ENCODE data around the gene RICTOR.
"Not testable (repeated sequence)": the region's sequence is repeated elsewhere in the genome, so short reads cannot be mapped to it uniquely, and the experiment has no call there.

RICTOR gene

DNA sequence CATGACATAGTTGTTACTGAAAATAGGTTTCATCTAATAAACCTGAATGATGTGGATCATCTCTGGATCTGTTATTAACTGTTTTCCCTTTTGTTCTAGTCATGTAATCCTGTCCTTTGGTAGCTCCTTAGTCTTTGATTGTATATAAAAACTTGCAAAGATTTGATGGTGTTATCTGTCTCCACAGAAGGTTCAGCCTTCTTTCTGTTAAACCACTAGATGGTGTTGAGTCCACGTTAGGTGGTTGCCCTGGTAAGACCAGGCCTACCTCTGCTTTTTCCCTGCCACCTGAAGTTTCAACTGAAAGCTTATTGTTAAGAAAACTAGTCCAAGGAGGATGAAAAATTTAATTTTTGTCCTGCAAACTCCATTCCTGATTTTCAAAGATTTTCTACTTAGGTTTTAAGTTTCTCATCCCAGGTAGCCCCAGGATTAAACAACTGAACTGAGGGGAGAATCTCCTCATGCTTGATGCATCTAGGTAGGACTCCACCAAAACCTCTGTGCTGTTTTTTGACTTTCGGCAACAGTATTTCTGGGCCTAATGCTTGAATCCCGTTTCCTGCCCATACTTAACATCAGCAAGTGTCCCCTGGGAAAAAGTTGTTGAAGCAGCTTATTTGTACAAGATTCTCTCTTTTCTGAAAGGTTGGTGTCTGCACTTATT is 68.5 kb downstream of the RICTOR start:
- DNase-seq: no peak

DNA sequence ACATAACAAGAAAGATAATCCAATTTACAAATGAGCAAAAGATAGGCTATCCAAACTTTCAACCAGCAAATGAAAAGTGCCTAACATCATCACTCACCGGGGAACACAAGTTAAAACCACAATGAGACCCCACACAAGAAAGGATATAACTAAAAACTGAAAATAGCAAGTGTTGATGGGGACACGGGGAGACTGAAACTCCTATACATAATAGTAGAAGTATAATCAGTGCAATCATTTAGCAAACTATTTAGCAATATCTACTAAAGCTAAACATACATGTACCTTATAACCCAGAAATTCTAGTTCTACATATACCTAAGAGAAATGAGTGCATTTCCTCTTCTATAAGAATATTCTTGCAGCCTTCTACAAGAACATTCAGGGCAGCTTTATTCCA is 72.5 kb downstream of the RICTOR start:
- DNase-seq: no peak

DNA sequence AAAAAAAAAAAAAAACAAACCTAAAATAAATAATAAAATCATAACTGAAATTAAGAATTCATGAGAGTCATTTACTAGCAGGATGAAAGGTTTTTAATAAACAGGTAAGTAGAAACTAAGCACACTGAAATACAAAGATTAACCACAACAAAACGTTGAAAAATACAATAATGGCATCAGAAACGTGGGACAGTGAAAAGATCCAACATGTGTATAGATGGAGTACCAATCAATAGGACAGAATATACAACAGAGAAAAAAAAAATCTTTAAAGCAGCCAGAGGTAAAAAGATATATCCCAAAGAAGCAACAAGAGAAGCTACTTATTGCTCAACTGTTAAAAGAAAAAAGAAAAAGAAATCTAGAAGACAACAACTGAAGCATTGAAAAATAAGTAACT is 75.2 kb downstream of the RICTOR start:
- no peak for DNase-seq

DNA sequence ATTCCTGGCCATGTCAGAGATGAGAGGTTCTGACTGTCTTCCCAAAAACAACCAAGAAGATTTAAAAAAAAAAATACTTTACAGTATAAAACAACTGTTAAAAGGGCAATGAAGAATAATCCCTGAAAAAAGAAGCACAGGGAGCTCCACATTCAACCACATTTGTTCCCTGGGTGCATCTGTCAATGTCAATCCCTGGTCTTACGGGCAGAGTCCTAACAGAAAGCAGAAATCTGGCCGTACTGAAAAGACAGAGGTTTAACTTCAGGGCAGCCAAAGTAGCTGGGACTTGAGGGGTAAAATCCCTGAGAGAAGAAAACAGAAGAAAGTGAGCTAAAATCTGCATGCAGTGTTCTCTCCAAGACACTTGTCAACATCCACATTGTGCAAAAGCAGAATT is 76.6 kb downstream of the RICTOR start:
- no peak for DNase-seq

DNA sequence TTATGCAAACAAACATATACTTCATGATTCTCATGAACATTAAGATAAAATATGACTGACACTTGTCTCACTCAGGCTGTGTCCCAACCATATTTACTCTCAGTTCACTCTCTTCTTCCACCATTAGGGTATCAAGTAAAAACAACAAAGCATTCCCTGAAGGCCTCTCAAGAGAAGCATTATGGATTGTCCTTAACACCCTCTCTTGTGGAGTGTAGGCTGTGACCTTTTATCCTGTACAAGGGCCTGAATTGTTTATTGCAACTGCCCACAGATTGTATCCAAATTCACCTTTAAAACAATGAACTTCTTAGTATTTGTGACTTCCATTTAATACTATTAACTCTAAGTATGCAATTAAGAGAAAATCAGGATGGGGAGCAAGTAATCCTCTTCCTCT is 78.1 kb downstream of the RICTOR start:
- no peak for DNase-seq

DNA sequence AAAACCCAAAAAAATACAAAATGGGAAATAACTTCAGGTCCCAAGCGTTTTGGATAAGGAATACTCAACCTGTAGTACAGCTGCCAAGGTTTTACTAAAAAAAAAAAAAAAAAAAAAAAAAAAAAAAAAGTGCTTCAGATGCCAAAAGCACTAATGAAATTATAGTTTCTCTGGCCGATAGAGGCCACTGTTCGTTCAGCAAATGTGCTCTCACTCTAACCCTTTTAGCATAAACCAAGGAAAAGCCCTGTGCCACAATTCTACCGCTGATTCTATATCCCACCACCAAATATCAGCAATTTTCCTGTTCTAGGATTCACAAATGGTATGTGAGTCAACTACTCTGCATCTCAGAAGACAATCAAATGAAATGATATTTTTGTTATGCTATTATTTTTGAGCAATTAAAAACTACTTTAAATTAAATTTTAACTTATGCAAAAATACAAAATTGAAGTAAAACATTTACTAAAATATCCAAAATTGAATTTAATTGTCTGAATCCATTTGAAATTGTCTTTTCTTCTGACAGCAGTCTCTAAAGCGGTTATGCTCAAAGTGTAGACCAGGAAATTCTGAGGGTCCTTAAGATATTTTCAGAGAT is 79.8 kb downstream of the RICTOR start:
- peak; percentile 46 for DNase-seq

DNA sequence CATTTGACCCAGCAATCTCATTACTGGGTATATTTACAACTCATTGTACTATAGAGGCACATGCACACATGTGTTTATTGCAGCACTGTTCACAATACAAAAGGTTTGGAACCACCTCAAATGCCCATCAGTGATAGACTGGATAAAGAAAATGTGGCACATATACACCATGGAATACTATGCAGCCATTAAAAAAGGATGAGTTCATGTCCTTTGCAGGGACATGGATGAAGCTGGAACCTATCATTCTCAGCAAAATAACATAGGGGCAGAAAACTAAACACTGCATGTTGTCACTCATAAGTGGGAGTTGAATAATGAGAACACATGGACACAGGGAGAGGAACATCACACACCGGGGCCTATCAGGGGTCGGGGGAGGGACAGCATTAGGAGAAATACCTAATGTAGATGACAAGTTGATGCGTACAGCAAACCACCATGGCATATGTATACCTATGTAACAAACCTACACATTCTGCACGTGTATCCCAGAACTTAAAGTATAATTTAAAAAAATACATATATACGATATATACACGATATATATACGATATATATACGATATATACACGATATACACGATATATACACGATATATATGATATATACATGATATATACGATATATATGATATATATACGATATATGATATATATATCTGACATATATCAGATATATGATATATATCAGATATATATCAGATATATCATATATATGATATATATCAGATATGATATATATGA is 84.1 kb downstream of the RICTOR start:
- DNase-seq: not testable (repeated sequence)

DNA sequence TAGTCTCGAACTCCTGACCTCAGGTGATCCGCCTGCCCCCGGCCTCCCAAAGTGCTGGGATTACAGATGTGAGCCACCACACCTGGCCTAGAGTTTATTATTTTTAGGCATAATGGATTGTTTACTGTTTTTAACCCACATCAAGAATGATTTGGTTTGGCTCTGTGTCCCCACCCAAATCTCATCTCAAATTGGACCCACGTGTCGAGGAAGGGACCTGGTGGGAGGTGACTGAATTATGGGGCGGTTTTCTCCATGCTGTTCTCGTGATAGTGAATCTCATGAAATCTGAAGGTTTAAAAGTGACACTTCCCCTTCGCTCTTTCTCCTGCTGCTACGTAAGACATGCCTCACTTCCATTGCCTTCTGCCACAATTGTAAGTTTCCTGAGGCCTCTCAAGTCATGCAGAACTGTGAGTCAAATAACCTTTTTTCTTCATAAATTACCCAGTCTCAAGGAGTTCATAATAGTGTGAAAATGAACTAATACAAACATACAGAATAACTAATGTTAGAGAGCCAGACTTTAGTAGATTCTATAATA is 88.2 kb downstream of the RICTOR start:
- DNase-seq: no peak

DNA sequence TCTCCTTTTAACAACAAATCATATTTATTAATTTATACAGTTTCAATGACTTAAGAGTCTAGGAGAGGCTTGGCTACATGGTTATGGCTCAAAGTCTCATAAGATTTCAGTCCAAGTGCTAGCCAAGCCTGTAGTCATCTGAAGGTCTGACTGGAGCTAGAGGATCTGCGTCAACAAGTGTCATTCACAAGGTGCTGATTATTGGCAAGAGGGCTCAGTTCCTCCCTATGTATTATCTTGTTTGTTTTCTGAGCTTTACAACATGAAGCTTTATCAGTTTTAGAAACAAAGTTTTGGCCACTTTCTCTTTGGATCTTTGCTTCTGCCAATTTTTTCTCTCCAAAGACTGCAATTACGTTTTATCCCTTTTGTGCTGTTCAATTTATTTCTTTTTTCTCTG is 94.7 kb downstream of the RICTOR start:
- DNase-seq: no peak

DNA sequence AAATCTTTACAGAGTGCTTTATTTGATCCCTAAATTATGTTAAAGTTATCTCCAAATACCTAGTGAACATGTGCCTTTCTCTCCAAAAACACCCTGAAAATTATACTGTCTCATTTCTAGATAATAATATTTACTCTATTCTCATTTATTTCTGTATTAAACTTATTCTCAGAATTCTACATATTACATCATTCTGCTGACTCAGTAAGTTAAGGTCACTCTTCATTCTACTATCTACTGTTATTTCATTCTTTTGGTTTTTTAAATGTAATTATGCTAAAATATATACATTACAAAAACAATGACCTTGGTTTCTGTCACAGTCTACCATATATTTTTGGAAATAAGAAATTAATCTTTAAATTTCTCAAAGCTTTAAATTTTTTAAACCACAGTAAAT is 96.2 kb downstream of the RICTOR start:
- DNase-seq: no peak

DNA sequence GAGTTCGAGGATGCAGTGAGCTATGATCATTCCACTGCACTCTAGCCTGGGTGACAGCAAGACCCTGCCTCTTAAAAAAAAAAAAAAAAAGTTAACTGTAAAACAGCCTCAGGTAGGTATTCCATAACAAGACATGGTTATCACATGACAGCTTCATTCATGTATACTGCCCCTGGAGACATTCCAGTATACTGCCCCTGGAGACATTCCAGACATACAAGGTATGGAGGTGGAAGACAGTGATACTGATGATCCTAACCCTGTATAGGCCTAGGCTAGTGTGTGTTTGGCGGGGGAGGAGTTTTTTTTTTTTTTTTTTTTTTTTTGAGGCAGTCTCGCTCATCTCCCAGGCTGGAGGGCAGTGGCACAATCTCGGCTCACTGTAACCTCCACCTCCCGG is 105.5 kb downstream of the RICTOR start:
- DNase-seq: no peak

DNA sequence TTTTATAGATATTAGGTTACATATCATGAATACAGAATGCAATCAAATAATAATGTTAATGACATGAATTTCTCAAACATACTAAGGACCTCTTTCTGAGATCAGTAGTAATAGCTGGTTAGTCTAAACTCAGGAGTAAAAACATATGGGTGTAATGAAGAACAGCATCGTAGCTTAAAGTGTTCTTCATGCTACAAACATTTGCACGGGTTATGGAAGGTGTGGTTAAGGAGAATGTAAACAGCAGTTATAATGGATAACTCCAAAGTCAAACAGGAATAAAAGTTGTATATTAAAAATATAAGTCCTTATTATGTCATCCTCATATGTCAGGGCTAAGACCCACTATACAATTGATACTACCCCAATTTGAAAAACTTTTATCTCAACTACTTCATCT is 112.5 kb downstream of the RICTOR start:
- no peak for DNase-seq

DNA sequence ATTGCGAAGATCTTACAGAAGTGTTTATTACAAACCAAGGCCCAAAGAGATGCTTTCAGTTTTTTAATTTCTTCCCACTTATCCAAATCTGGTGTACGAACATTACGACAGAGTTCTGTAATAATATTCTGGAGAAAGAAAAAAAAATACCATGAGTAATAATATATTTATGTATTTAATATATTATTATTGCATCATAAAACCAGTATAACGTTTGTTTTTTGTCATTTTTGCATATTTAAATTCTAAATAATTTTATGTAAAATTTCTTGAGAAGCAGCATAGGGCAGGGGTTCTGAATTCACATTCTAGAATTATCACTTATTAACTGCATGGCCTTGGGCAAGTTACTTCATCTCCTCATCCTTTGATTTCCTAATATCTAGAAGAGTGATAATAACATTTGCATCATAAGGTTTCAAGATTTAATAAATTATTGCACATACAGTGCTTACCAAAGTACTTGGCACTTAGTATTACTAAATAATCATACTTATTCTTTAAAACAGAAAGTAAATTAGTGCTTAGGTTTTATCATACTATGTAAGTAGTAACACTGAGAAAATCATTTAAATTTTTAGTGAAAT is 120.7 kb downstream of the RICTOR start:
- DNase-seq: no peak

DNA sequence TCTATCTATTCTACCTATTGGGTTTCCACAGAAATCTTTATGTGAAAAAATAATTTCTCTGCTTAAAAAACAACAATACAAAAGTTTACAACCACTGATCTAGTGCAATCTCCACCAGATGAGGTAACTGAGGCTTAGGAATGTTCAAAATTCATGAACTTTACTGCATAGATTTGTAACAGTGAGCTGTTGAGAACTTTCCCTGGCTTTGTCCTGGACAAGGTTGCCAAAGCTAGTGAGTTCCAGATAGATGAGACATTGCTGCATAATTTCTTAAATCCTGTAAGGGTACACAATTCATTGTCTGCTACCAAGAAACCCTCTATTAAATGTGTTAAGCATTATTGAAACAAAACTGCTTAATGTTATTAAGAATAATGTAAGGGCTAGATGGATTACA is 125.7 kb downstream of the RICTOR start:
- no peak for DNase-seq

DNA sequence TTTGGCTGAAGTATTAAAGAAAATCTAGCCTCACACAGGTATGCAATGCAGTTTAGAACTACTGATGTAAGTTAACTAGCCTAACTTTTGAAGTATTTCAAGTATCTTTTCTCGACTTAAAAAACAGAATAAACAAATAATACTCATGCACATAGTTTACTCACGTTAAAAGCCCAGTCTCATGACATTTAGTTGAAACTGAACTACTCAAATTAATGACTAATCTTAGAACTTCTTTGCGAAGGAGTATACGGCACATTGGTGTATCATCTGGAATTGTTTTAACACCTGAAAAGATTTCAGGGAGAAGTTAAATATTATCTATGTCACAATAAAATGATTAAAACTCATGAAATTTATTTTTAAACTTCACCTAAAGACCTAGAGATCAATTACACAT is 129.9 kb downstream of the RICTOR start:
- DNase-seq: no peak

DNA sequence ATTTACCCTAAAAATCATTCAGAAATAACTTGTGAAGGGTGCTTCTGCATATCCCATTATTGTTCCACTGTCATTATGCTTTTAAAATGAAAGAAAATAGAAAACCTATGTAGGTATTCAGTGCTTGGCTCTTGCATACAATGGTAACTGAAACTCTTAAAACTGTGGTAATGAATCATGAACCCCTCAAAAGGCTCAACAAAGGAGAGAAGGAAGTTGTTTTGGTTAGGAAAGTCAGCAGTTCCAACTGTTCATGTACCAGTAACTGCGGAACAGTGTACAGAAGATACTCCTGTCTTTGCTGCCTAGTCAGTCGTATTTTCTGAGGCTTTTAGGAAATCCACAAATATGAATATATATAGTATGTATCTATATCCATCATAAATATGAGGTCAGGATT is 132.3 kb downstream of the RICTOR start:
- DNase-seq: no peak

DNA sequence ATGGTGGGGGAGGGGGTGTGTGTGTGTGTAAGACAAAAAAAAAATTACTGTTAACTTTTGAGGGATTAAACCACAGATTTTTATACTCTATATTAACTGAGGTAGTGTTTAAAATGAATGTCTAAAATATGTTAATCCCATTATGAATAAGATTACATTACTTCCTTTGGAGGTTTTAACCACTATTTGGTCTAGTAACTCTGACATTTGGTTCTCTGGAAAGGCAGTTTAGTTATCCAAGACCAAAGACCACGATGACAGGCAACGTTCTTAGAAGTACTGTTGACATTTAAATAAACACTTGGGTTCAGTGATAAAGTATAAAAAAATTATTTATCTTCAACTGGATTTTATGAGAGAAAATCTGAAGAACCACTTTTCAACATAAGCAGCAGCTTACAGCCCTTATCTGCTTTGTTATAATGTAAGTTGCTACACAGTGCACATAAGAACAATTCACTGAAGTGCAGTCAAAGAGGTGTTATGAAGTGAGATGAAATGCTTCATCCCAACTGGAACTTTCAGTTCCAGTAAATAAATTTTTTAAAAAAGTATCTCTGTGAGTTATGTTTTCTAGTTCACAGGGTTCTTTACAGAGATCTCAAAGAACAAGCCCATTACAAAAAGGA is 133.9 kb downstream of the RICTOR start:
- no peak for DNase-seq

DNA sequence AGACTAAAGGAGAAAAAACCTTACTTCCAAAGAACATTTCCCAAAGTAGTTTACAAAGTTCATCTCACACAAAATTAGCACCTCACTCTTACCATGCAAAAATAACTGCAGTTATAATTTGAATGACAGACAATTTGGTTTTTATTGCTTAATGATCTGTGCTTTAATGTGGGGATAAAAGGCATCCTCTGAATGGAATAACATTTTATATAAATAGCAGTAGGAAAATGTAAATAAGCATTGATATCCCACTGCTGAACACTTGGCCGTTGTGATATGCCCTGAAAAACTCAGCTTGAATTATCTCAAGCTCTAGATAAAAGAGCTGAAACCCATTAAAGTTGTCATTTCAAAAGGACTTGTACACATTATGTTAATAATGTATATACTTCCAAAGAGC is 135.2 kb downstream of the RICTOR start:
- DNase-seq: no peak

DNA sequence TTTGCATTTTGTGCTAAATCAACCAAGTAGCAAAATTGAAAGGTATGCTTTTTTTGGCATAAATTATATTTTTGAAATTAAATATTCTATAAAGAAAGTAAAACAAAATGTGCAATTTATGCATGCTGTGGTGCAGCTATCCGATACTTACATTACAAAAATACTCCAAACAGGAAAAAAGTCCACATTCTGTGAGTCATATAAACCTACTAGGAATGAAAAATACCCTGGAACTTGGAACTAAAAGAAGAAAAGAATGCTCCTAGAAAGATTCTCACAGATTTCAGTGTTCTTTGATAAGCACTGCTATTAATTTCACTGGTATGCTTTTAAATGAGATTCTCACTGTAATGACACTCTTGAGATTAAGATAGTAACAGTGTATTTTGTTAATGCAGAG is 135.8 kb downstream of the RICTOR start:
- no peak for DNase-seq

DNA sequence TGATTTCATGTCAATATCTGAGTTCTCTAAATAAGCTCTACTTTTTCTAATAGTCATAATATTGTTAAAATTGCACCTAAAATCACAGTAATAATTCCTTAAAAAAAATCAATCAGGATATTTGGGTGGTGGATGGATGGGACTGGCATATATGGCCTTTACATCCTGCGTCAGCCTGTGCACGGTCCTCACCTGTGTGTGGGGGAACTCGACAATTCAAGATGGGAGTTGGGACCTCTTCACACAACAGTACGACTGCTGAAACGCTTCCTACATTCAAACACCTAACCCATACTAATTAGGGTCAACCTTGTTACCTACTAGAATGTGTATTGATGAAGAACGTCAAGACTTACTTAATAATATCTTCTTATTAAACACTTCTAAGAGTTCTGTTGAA is 137.9 kb downstream of the RICTOR start:
- DNase-seq: no peak

DNA sequence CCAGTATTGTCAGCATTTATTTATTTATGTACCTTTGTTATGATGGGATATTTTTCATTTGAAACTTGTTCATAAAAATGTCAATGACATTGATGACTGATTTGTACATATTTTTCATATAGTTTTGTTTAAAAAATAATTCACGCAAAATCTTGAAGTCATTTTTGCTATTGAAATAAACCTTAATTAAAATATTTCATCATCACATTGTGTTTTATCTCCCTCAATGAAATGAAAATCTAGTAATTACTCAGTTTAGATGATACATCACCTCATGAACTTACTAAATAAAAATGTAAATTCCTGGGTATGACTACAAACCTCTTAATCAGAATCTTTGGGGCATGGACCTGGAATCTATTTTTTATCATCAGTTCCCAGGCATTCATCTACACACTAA is 138.8 kb downstream of the RICTOR start:
- DNase-seq: no peak

DNA sequence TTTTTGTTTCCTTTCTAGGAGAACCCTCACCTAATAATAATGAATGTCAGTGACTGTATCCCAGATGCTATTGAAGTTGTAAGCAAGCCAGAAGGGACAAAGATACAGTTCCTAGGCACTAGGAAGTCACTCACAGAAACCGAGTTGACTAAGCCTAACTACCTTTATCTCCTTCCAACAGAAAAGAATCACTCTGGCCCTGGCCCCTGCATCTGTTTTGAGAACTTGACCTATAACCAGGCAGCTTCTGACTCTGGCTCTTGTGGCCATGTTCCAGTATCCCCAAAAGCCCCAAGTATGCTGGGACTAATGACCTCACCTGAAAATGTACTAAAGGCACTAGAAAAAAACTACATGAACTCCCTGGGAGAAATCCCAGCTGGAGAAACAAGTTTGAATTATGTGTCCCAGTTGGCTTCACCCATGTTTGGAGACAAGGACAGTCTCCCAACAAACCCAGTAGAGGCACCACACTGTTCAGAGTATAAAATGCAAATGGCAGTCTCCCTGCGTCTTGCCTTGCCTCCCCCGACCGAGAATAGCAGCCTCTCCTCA is 141.3 kb downstream of the RICTOR start:
- DNase-seq: no peak

DNA sequence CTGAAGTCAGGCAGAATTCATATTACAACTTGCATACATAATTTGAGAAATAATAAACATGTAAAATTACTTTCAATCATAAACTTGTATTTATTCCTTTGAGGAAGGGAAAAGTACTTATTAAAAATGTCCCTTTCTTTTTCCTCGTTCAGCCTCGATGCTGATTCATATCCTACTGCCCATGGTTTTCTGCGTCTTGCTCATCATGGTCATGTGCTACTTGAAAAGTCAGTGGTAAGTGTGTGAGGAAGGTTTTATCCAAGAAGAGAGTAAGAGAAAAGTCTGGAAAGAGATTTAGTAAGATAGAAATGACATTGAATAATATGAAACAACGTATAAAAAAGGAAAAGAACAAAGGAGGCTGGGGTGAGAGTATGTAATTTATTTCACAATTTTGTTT is 142.5 kb downstream of the RICTOR start:
- no peak for DNase-seq
